HEK293 (cell line): ENCODE results near the gene COQ8B.

Experiments
- KLF16 ChIP-seq: fragments of 450-650 bp; formaldehyde crosslinking; IDR thresholded peaks from 2 replicates; pipeline ENCODE4 v1.5.1; 2017; ENCODE audit warnings: missing biosample characterization, missing genetic modification characterization
- KLF9 ChIP-seq: fragments of 450-650 bp; formaldehyde crosslinking; IDR thresholded peaks from 2 replicates; pipeline ENCODE4 v1.5.1; 2016; ENCODE audit warnings: missing biosample characterization, missing genetic modification characterization, low read depth
- OSR2 ChIP-seq: fragments of 450-650 bp; formaldehyde crosslinking; IDR thresholded peaks from 2 replicates; pipeline ENCODE4 v1.5.1; 2016; ENCODE audit warnings: missing biosample characterization, missing genetic modification characterization
- SP2 ChIP-seq: fragments of 450-650 bp; formaldehyde crosslinking; IDR thresholded peaks from 2 replicates; pipeline ENCODE4 v1.5.1; 2016; ENCODE audit warnings: missing biosample characterization, missing genetic modification characterization
- SP7 ChIP-seq: fragments of 450-650 bp; formaldehyde crosslinking; IDR thresholded peaks from 2 replicates; pipeline ENCODE4 v1.5.1; 2016; ENCODE audit warnings: missing biosample characterization, missing genetic modification characterization
- ZNF140 ChIP-seq: fragments of 450-650 bp; formaldehyde crosslinking; IDR thresholded peaks from 2 replicates; pipeline ENCODE4 v1.5.1; 2016; ENCODE audit warnings: missing biosample characterization, missing genetic modification characterization
- ZNF211 ChIP-seq: fragments of 450-650 bp; formaldehyde crosslinking; IDR thresholded peaks from 2 replicates; pipeline ENCODE4 v1.5.1; 2016; ENCODE audit warnings: low read depth, missing biosample characterization, missing genetic modification characterization
- ZNF239 ChIP-seq: fragments of 450-650 bp; formaldehyde crosslinking; IDR thresholded peaks from 2 replicates; pipeline ENCODE4 v1.5.1; 2016; ENCODE audit warnings: missing biosample characterization, missing genetic modification characterization
- ZNF354C ChIP-seq: fragments of 450-650 bp; formaldehyde crosslinking; IDR thresholded peaks from 2 replicates; pipeline ENCODE4 v1.5.1; 2016; ENCODE audit warnings: missing biosample characterization, missing genetic modification characterization, low read depth, borderline replicate concordance
- ZNF426 ChIP-seq: fragments of 450-650 bp; formaldehyde crosslinking; IDR thresholded peaks from 2 replicates; pipeline ENCODE4 v1.5.1; 2017; ENCODE audit warnings: missing biosample characterization, missing genetic modification characterization, mild to moderate bottlenecking, inconsistent platforms, moderate library complexity
- ZNF555 ChIP-seq: fragments of 450-650 bp; formaldehyde crosslinking; conservative IDR thresholded peaks from 2 replicates; pipeline ENCODE4 v1.5.1; 2017; ENCODE audit warnings: missing biosample characterization, mild to moderate bottlenecking, missing genetic modification characterization, inconsistent platforms
- ZNF571 ChIP-seq: fragments of 450-650 bp; formaldehyde crosslinking; IDR thresholded peaks from 2 replicates; pipeline ENCODE4 v1.5.0; 2017; ENCODE audit warnings: missing biosample characterization, missing genetic modification characterization
- ZNF600 ChIP-seq: fragments of 450-650 bp; formaldehyde crosslinking; IDR thresholded peaks from 2 replicates; pipeline ENCODE4 v1.5.1; 2016; ENCODE audit warnings: missing biosample characterization, missing genetic modification characterization
- ZNF677 ChIP-seq: fragments of 450-650 bp; IDR thresholded peaks from 2 replicates; pipeline ENCODE4 v1.5.0; 2018; ENCODE audit warnings: missing biosample characterization, mild to moderate bottlenecking, missing genetic modification characterization, moderate library complexity
- TF ChIP-seq, protein P1 (sequence below): fragments of 450-650 bp; formaldehyde crosslinking; IDR thresholded peaks from 2 replicates; pipeline ENCODE4 v1.5.1; 2017; ENCODE audit warnings: missing biosample characterization, missing genetic modification characterization
- TF ChIP-seq, protein P2 (sequence below): fragments of 450-650 bp; formaldehyde crosslinking; IDR thresholded peaks from 2 replicates; pipeline ENCODE4 v1.5.1; 2017; ENCODE audit warnings: missing biosample characterization, missing genetic modification characterization
- TF ChIP-seq, protein P3 (sequence below): fragments of 450-650 bp; formaldehyde crosslinking; IDR thresholded peaks from 2 replicates; pipeline ENCODE4 v1.5.1; 2016; ENCODE audit warnings: missing biosample characterization, missing genetic modification characterization
- TF ChIP-seq, protein P4 (sequence below): fragments of 450-650 bp; formaldehyde crosslinking; conservative IDR thresholded peaks from 2 replicates; pipeline ENCODE4 v1.5.1; 2016; ENCODE audit warnings: low read depth, missing biosample characterization, missing genetic modification characterization
- TF ChIP-seq, protein P5 (sequence below): fragments of 450-650 bp; formaldehyde crosslinking; IDR thresholded peaks from 2 replicates; pipeline ENCODE4 v1.5.1; 2016; ENCODE audit warnings: missing biosample characterization, missing genetic modification characterization
- TF ChIP-seq, protein P6 (sequence below): fragments of 450-650 bp; formaldehyde crosslinking; IDR thresholded peaks from 2 replicates; pipeline ENCODE4 v1.5.1; 2016; ENCODE audit warnings: missing biosample characterization, missing genetic modification characterization
- TF ChIP-seq, protein P7 (sequence below): fragments of 450-650 bp; formaldehyde crosslinking; IDR thresholded peaks from 2 replicates; pipeline ENCODE4 v1.5.1; 2016; ENCODE audit warnings: missing biosample characterization, missing genetic modification characterization
- TF ChIP-seq, protein P8 (sequence below): fragments of 450-650 bp; formaldehyde crosslinking; IDR thresholded peaks from 2 replicates; pipeline ENCODE4 v1.5.1; 2016; ENCODE audit warnings: missing biosample characterization, missing genetic modification characterization

Gene COQ8B

DNA sequence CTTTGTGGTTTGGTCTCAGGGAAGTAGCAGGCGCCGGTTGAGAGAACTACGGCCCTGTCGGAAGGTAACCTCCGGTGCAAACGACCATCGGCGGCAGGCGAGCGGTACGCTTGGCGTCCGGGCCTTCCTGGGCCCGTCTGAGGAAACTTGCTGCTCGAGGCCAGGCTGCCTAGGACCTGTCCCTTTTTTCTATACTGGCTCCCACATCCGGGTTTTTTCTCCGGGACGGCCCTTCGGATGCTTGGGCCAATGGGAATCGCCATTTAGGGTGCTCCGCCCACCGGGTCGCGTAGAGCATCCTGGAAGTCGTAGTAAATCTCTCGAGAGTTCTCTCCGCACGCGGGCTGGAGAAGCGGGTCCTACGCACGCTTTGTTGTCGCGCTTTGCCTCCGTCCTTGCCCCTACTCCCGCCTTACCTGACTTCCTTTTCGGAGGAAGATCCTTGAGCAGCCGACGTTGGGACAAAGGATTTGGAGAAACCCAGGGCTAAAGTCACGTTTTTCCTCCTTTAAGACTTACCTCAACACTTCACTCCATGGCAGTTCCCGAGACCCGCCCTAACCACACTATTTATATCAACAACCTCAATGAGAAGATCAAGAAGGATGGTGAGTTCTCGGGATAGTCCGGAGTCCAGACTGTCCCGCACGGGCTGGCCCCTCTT is 34.3 kb upstream of the COQ8B start, which contains the start of gene SNRPA (continued):
- TF ChIP-seq, protein P1, sequence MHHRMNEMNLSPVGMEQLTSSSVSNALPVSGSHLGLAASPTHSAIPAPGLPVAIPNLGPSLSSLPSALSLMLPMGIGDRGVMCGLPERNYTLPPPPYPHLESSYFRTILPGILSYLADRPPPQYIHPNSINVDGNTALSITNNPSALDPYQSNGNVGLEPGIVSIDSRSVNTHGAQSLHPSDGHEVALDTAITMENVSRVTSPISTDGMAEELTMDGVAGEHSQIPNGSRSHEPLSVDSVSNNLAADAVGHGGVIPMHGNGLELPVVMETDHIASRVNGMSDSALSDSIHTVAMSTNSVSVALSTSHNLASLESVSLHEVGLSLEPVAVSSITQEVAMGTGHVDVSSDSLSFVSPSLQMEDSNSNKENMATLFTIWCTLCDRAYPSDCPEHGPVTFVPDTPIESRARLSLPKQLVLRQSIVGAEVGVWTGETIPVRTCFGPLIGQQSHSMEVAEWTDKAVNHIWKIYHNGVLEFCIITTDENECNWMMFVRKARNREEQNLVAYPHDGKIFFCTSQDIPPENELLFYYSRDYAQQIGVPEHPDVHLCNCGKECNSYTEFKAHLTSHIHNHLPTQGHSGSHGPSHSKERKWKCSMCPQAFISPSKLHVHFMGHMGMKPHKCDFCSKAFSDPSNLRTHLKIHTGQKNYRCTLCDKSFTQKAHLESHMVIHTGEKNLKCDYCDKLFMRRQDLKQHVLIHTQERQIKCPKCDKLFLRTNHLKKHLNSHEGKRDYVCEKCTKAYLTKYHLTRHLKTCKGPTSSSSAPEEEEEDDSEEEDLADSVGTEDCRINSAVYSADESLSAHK (tag by site-specific recombination), result no peak; the same call in 1 of the 2 replicates
- TF ChIP-seq, protein P2, sequence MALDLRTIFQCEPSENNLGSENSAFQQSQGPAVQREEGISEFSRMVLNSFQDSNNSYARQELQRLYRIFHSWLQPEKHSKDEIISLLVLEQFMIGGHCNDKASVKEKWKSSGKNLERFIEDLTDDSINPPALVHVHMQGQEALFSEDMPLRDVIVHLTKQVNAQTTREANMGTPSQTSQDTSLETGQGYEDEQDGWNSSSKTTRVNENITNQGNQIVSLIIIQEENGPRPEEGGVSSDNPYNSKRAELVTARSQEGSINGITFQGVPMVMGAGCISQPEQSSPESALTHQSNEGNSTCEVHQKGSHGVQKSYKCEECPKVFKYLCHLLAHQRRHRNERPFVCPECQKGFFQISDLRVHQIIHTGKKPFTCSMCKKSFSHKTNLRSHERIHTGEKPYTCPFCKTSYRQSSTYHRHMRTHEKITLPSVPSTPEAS (tag by site-specific recombination), result no peak
- TF ChIP-seq KLF16 (no peak; the same call in none of the 2 replicates), ZNF140 (no peak), ZNF600 (no peak; the same call in 1 of the 2 replicates), ZNF571 (tag by site-specific recombination) (no peak), ZNF426 (tag by site-specific recombination) (no peak), ZNF555 (no peak), ZNF239 (tag by site-specific recombination) (no peak), SP2 (tag by site-specific recombination) (no peak; the same call in 1 of the 2 replicates), KLF9 (tag by site-specific recombination) (0 out of 2 replicates have a peak, but pooled peaks have one; percentile 31), SP7 (tag by site-specific recombination) (no peak; the same call in none of the 2 replicates), ZNF211 (no peak), ZNF354C (tag by site-specific recombination) (no peak), ZNF677 (tag by site-specific recombination) (no peak), OSR2 (tag by site-specific recombination) (no peak)
- TF ChIP-seq, protein P3, sequence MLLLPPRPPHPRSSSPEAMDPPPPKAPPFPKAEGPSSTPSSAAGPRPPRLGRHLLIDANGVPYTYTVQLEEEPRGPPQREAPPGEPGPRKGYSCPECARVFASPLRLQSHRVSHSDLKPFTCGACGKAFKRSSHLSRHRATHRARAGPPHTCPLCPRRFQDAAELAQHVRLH (tag by site-specific recombination), result no peak
- TF ChIP-seq, protein P4, sequence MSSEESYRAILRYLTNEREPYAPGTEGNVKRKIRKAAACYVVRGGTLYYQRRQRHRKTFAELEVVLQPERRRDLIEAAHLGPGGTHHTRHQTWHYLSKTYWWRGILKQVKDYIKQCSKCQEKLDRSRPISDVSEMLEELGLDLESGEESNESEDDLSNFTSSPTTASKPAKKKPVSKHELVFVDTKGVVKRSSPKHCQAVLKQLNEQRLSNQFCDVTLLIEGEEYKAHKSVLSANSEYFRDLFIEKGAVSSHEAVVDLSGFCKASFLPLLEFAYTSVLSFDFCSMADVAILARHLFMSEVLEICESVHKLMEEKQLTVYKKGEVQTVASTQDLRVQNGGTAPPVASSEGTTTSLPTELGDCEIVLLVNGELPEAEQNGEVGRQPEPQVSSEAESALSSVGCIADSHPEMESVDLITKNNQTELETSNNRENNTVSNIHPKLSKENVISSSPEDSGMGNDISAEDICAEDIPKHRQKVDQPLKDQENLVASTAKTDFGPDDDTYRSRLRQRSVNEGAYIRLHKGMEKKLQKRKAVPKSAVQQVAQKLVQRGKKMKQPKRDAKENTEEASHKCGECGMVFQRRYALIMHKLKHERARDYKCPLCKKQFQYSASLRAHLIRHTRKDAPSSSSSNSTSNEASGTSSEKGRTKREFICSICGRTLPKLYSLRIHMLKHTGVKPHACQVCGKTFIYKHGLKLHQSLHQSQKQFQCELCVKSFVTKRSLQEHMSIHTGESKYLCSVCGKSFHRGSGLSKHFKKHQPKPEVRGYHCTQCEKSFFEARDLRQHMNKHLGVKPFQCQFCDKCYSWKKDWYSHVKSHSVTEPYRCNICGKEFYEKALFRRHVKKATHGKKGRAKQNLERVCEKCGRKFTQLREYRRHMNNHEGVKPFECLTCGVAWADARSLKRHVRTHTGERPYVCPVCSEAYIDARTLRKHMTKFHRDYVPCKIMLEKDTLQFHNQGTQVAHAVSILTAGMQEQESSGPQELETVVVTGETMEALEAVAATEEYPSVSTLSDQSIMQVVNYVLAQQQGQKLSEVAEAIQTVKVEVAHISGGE, result peak; percentile 78
- TF ChIP-seq, protein P5, sequence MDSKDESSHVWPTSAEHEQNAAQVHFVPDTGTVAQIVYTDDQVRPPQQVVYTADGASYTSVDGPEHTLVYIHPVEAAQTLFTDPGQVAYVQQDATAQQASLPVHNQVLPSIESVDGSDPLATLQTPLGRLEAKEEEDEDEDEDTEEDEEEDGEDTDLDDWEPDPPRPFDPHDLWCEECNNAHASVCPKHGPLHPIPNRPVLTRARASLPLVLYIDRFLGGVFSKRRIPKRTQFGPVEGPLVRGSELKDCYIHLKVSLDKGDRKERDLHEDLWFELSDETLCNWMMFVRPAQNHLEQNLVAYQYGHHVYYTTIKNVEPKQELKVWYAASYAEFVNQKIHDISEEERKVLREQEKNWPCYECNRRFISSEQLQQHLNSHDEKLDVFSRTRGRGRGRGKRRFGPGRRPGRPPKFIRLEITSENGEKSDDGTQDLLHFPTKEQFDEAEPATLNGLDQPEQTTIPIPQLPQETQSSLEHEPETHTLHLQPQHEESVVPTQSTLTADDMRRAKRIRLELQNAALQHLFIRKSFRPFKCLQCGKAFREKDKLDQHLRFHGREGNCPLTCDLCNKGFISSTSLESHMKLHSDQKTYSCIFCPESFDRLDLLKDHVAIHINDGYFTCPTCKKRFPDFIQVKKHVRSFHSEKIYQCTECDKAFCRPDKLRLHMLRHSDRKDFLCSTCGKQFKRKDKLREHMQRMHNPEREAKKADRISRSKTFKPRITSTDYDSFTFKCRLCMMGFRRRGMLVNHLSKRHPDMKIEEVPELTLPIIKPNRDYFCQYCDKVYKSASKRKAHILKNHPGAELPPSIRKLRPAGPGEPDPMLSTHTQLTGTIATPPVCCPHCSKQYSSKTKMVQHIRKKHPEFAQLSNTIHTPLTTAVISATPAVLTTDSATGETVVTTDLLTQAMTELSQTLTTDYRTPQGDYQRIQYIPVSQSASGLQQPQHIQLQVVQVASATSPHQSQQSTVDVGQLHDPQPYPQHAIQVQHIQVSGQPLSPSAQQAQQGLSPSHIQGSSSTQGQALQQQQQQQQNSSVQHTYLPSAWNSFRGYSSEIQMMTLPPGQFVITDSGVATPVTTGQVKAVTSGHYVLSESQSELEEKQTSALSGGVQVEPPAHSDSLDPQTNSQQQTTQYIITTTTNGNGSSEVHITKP (tag by site-specific recombination), result peak; percentile 79
- TF ChIP-seq, protein P6, sequence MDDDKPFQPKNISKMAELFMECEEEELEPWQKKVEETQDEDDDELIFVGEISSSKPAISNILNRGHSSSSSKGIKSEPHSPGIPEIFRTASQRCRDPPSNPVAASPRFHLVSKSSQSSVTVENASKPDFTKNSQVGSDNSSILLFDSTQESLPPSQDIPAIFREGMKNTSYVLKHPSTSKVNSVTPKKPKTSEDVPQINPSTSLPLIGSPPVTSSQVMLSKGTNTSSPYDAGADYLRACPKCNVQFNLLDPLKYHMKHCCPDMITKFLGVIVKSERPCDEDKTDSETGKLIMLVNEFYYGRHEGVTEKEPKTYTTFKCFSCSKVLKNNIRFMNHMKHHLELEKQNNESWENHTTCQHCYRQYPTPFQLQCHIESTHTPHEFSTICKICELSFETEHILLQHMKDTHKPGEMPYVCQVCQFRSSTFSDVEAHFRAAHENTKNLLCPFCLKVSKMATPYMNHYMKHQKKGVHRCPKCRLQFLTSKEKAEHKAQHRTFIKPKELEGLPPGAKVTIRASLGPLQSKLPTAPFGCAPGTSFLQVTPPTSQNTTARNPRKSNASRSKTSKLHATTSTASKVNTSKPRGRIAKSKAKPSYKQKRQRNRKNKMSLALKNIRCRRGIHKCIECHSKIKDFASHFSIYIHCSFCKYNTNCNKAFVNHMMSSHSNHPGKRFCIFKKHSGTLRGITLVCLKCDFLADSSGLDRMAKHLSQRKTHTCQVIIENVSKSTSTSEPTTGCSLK (tag by site-specific recombination), result no peak
- TF ChIP-seq, protein P7, sequence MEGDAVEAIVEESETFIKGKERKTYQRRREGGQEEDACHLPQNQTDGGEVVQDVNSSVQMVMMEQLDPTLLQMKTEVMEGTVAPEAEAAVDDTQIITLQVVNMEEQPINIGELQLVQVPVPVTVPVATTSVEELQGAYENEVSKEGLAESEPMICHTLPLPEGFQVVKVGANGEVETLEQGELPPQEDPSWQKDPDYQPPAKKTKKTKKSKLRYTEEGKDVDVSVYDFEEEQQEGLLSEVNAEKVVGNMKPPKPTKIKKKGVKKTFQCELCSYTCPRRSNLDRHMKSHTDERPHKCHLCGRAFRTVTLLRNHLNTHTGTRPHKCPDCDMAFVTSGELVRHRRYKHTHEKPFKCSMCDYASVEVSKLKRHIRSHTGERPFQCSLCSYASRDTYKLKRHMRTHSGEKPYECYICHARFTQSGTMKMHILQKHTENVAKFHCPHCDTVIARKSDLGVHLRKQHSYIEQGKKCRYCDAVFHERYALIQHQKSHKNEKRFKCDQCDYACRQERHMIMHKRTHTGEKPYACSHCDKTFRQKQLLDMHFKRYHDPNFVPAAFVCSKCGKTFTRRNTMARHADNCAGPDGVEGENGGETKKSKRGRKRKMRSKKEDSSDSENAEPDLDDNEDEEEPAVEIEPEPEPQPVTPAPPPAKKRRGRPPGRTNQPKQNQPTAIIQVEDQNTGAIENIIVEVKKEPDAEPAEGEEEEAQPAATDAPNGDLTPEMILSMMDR (tag by site-specific recombination), result no peak
- TF ChIP-seq, protein P8, sequence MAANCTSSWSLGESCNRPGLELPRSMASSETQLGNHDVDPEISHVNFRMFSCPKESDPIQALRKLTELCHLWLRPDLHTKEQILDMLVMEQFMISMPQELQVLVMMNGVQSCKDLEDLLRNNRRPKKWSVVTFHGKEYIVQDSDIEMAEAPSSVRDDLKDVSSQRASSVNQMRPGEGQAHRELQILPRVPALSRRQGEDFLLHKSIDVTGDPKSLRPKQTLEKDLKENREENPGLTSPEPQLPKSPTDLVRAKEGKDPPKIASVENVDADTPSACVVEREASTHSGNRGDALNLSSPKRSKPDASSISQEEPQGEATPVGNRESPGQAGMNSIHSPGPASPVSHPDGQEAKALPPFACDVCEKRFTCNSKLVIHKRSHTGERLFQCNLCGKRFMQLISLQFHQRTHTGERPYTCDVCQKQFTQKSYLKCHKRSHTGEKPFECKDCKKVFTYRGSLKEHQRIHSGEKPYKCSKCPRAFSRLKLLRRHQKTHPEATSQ (tag by site-specific recombination), result no peak; the same call in 1 of the 2 replicates
